Stimulated activated CD4-positive, alpha-beta T cell treated with anti-CD3 and anti-CD28 coated beads, Interleukin-15, amount 100 ng/mL, for 1 hour (primary cell): ENCODE results near the gene HOXB5.
A peak's percentile ranks its signal among the peaks of the same experiment; 100 is the strongest.

Source experiments
- DNase-seq, 2 donors: peaks; one replicate each; pipeline ENCODE4 v3.0.0-alpha.2; 2020; ENCODE audit warnings: low read depth in 1 of 2, low spot score in 1 of 2

Gene HOXB5

DNA sequence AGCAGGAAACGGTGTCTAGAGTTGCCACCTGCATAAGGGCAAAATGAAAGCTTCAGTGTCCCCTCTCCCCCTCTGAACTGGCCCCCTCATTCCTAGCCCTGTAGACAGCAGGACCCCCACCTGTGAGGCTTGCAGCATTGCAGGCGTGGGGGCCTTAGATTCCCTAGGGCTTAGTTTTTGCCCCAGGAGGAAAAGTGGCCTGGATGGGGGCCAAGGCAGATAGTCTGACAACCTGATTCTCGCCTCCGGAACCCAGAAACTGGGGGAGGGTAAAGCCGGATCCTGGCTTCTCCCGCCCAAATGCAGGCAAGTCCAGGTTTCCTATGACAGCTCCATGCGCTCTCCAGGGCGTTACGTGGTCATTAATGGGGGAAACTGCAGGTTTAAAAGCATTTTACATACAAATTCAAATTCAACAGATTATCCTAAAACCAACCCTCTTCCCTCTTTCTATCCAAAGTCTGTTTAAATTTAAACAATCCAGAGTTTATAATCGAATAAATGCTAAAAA lies 11.9 kb upstream of the HOXB5 start:
- DNase-seq: no peak

DNA sequence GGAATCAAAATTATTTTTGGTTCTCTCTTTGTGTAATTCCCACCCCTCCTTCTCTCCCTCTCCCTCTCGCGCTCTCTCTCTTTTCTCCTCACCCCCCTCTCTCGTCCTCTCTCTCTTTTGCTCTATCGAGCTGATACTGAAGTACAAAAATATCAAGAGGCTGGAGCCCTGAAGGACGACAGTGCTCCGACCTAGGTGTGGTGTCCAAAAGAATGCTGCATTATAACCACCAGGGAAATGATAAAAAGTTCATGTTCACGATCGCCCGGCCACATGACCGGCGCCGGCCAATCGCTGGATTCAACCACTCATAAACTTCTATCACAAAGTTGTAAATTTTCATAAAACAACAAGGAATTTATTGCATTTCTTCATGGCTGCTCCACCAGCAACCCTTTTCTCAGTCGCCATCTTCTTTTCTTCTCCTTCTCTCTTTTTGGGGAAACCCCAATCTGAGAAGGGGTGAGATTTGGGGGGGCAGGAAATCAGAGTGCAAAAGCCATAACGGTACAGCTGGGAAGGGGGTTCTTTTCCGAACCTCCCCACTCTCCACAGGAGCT lies 11.3 kb upstream of the HOXB5 start, which contains the start of gene HOXB6:
TSS of gene HOXB6 (minus strand) at position 217 of the 560 bp plus-strand sequence. CDS start 6,836 bp downstream, outside the sequence.
- DNase-seq: no peak

DNA sequence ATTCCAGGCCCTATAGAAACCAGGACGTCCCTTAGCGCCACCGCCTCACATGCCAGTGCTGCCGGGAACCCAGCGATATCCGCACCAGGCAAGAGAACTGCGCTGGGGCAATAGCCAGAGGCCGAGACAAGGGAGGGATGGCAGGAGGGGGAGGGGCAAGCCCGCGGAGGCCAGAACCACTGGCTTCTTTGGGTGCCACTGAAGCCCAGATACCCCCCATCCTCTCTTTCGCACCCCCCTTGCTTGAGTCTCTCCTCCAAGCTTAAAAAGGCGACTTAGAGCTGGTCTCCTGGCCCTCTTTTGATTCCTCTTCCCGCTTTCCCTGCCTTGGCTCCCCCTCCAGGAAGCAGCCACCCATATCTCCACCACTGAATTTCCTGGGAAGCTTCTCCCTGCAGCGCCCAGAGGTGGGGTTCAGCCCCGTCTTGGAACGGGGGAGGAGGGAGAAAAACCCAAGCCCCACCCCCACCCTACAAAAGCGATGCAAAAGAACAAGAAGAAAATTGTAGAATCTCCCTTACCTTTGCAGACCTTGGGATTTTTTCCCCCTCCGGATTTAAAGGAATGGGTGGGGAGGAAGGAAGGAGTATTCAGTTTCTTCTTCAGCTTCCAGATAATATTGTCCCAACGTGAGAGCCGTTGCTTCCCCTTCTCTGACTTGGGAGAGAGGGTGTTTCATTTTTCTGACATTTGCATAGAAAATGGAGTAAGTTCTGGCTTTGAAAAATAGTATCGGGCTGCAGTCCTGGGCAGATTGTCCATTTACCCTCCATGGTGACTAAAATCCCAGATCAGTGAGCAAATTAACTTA lies 10.6 kb upstream of the HOXB5 start:
- DNase-seq: no peak

DNA sequence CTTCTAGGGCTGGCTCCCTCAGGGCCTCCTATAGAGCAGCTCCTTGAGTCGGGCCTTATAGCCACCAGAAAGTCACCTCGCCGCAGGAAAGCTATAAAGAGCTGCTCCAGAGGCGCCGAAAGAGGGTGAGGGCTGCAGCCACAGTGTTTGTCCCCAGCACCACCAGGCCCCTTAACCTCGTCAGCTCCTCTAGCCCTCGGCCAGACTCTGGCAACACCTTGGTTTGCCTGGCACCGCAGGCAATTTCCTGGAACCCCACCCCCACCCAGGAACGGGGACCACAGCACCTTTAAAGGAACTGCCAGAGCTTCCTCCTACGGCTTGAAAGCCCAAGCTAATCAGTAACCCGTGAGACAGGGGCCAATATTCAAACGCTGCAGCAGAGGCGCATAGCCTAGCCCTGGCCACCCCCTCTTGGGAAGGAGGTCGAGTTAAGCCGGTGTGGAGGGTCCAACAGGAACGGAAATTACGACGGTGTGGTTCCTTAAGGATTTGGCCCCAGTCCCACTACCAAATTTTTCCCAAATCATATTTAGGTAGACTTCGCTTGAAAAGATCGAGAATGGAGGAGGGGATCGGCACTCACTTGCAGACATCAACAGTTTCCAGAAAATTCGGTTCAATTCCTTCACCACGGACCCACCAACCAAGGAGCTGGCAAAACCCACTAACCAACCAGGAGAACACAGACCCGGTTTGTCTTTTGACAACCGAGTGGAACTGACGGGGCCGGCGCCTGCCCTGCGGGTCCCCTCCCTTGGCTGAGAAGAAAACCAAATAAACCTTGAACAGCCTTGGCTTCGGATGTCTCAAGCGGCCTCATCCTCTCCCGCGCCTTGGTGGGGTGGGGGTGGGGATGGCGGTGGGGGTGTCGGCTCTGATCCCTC lies 8.2 kb upstream of the HOXB5 start:
- no peak for DNase-seq

DNA sequence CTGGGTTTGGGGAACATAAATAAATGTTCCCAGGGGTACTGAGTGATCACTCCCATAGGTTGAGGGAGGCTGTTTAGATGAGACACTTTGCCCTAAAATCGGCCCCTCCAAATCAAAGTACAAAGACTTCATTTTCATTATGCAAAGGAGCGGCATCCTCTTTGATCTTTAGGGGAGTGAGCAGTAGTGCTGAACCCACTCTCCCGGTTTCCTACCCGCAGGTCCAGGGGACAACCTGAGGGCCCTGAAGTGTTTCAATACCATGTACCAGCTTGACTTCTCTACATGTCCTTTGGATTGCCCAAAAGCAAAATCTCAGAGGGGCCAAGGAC lies 7.6 kb upstream of the HOXB5 start:
- no peak for DNase-seq

DNA sequence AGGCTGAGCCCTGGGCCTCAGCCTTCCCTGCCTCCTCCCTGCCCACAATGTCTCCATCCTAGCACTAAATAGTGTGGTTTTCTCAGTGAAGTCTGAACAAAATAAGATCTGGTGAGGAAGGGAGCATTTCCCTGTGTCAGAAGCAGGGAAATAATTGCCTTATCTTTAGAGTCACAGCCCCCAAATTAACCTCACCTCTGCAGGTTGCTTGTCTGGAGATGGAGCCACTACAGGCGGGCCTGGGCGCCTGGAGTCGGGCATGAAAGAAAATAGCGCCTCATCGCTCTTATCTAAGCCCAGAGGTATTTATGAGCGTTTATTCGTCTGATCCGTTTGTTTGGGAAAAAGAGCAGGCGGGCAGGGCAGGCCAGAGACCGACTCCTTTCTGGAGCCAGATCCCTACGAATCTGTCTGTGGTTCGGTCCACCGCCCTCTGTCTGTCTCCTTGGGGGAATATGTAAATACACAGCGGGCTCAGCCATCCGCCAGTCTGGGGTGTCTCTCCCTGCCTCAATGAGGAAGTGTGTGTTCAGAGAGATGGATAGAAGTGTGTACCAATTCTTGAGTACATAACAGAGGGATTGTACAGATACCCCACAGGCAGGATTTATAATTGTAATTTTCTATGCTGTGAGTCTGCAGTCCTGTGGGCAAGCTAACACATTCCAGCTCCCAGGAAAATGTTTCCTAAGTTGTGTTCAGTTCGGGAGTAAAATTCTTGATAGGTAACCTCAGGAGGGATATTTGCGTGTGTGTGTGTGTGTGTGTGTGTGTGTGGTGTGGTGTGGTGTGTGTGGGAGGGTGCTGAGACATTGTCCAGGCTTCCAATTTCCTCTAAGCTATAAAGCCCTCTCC lies 6.9 kb upstream of the HOXB5 start:
- DNase-seq: no peak

DNA sequence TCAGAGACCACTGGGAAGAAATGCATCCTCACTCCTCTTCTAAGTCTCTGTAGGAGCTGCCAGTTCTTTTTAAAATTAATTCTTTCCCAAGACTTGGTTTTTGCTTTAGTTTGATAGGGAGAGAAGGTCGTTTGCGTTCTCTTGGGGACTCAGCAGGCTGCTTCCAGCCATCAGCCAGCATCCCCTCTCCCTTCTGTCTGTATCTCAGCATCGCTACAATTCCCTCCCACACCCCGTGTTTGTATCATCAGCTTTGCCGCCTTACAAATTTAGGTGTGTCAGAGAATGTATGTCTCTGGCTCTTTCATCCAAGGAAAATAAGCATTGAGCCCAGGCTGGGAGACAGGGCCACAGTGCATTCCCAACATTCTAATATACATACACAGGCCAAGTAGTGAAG lies 5.8 kb upstream of the HOXB5 start:
- DNase-seq: no peak

DNA sequence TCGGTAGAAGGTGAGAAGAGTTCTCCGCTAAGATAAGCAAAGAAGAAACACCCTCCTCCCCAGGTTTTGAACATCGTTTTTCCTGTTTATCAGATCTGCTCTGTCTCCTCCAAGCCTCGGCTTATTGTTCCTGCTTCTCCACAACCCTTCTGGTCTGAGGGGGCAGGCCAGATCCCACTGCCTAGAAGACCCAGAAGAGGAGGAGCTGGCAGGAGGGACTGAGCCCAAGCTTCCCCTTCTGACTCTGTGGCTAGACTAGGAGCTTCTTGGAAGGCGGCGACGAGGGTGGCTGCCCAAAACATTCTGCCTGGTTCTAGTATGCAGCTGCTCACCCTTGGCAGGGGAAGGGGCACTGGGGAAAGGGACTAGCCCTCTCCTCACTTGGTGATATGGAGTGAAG lies 5.2 kb upstream of the HOXB5 start:
- no peak for DNase-seq

DNA sequence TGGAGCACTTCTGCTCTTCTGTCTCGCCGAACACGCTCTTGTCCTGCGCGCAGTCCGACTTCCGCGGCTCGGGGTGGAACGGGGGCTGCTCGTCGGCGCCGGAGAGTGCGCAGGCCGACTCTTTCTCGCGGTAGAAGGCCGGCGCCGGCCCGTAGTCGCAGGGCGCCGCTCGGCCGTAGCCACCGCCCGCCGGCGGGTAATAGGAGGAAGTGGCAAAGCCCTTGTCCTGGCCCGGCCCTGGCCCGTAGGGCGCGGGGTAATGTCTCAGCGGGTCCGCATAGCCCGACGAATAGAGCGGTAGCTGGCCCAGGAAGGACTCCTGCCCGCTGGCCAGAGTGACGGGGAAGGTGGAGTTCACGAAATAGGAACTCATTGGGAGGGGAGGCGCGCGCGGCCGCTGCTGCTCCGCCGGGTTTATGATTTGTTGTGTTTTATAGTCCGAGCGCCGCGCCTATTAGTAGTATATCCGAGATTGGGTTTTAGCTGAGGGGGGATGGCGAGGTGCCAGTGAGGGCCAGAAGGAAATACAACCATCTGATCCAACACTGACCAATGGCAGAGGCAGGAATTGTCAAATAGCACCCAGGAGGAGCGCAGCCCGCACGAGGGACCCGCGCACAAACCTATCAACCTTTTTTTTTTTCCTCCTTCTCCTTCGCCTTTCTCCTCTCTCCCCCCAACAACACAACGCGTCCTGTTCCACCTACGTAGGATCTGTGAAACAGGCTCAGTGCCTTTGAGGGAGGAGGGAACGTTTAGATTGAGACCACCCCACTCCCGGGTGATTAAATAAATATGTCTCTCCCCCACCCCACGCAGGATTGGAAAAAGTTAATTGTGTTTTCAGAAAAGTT lies 4.4 kb upstream of the HOXB5 start:
- no peak for DNase-seq

DNA sequence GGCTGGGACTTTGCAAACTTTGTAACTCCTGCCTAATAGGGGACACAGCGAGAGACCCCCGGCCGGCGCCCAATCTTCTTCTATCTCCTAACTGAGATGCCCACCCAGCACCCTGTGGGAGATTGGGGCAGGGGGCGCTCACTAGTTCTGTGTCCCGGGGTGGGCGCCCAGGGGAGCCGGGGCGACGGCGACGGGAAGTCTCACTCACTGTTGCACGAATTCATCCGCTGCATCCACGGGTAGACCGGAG lies 3.9 kb upstream of the HOXB5 start:
- DNase-seq: no peak

DNA sequence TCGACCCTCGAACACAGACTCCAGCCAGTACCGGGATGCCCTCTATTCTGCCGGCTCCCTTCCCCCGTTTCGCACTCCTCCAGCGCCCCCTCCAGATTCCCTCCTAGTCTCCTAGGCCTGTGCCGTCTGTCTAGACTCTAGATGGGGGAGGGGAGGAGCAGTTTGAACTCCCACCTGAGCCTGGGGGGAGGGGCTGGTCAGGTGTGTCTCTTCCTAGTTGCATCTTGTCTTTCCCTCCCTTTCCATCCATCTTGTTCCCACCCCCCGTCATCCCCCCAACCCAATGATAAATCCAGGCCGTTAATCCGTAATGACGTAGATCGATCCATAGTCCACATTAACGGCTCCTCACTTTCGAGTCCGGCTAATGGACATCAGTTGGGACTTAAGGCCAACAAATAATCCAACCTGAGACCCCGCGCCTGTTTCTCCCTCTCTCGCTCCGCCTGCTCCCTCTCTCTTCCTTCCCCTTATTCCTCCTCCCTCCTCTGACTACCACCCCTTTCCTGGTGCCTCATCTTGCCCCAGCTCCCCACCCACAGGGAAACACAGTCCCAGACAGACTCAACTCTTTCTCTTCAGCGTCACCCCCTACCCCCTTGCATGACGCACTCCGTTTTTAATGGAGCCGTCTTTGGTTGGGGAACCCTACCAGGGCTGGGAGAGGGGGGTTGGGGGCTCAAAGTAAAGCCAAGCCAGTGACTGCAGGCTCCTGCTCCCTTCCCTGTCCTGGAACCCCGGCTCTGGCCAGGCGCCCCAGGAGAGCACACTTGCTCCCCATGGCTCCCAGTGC lies 3.4 kb upstream of the HOXB5 start:
- no peak for DNase-seq

DNA sequence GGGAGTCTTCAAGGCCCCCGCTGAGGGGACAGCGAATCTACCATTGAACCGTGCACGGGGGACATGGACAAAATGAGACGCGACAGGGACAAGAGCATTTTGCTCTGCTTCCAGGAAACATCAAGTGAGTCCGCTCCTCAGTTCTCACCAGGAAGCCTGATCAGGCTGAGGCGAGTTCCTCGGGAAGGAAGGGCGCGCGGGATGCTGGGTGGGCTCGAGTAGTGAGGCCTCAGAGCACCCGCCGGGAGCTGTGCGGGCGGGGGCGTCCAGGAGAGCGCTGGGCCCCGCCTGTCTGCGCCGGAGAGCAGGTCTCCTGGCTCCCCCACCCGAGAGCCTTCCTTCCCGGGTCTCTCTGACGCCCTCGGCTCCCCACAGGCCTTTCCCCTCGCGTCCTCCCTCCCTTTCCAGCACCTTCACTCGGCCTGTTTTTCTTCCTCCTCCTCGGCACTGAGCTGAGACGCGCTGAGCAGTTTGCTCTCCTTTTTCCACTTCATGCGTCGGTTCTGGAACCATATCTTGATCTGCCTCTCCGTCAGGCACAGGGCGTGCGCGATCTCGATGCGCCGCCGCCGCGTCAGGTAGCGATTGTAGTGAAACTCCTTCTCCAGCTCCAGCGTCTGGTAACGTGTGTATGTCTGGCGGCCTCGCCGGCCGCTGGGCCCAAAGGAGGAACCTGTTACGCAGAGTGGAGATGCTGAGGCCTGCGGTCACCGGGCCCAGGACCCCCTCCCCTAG lies 2.6 kb upstream of the HOXB5 start:
- no peak for DNase-seq

DNA sequence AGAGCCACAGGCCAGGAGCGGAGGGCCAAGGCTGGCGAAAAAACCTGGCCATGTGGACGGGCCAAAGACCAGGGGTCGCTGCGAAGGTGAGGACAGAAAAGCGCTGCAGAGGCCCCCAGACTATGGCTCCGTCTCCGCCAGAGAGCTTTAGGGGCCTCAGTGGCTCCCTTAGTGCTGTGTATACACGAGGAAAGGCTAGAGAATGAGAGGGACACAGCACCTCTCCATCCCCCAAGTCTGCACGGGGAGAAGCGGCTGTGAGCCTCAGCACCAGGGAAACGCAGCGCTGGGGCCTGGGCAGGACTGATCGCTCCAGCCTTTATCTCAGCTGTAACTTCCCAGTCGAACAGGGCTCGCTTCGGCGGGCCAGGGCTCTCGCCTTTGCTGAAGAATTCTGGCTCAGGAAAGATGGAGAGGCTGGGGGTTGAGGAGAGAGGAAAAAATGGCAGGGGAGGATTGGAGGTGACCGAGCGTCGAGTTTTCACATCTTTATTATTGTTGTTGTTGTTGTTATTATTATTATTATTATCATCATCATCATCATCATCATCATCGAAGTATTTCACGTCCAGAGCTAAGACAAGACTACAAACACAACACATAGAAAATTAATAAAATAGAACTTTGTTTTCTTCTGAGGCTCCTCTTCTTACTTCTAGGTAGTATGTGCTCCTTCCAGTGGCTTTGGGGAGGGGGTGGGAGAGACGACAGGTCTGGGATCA lies 1.9 kb upstream of the HOXB5 start:
- no peak for DNase-seq

DNA sequence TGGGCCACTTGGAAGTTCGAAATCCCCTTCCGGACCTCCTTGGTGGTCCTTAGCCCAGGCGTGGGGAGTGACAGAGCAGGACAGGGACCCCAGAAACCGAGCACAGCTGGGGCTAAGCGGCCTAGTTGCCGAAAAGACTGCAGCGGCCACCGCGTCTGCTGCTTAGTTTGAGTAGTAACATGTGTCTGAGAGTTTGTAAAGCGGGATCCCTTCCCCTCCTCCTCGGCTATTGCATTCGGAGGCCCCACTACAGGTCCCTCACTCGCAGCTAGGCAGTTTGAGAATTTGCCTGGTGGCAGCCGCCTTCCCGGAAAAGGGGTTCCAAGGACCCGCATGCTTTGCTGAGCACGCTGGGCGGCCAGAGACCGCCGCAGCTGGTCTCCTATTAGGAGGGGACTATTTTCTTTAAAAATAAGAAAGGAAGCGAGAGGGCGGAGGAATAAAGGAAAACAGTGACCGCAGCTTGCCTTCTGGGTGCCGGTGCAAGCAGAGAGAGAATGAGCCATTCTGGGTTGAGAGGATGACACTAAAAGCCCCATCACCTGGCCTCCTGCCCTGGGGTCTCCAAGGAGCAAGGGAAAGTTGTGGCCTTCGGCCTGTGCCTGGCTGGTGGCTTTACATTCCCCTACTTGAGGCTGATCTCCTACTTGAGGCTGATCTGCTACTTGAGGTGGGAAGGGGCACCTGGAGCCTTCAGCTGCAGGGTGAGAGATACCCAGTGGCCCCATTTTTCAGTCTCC lies 1.1 kb upstream of the HOXB5 start:
- DNase-seq: no peak

DNA sequence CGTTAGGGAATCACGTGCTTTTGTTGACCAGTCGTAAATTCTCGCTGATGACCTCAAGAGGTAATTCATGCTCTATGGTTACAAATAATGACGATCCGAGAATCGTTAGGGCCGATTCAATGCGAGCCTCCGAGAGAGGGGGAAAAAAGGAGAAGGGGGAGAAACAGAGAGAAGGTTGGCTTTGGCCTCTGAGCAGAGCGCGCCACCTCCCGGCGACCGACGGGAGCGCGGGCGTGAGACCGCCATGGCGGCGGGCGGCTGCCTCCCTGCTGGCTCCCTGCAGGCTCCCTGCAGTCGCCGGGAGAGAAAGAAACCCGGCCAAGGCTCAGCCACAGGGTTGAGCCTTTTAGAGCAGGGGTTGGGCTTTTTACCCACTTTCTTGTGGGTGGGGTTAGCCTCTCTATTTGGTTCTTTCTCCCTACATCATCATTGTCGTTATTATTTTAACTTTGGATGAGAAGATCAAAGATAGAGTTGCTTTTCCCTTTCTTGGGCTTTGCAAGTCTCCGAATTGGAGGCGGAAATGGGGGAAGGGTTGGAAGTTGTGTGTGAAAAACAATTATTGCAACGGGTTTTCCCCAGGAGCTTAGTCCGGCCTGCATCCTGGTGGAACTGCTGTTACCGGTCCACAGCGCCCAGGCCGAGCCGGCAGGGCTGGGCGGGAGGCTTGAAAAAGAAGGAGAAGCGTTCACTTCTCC lies 410 bp upstream of the HOXB5 start:
- peak; percentile 67 to 82 for DNase-seq

DNA sequence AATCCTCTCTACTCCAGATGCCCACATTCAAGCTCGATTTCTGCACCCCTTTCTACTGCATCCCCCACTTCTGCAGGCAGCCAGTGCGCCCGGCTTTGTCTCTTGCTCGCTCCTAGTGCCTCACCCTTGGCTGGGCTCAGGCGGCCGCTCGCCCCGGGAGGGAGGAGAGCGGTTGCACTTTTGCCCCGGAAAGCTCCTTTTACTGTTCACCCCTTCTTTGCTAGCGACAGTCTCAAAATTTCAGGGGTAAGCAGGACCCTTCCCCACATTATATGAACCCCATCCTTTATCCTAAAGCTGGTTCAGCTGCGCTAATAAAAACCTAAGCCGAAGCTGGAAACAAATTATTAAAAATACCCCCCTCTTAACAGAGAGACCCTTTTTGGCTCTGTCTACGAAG lies 1.0 kb downstream of the HOXB5 start:
- DNase-seq: no peak

DNA sequence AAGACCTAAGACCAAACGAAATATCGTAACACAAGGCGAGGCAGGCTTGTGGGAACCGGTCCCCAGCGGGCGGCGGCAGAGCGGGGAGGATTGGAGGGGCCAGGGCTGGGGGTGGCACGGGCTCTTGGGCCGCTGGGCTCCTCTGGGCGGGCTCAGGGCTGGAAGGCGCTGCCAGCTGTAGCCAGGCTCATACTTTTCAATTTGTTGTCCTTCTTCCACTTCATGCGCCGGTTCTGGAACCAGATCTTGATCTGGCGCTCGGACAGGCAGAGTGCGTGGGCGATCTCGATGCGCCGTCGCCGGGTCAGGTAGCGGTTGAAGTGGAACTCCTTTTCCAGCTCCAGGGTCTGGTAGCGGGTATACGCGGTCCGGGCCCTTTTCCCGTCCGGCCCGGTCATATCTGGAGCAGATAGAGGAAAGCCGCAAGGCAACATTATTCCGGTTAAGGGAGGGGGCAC lies 1.5 kb downstream of the HOXB5 start:
- DNase-seq: no peak
